Peyer's patch (tissue), 4 donors: ENCODE measurements around the gene TOP2B. TPM values are rescaled to one million over a fixed set of nuclear protein-coding genes. Genes with fewer than 3 reads are reported as not detected.

Source experiments
- DNase-seq, 3 donors: peaks; one replicate each; pipeline ENCODE4 v3.0.0-alpha.2; 2017 to 2019
- H3K27ac ChIP-seq, 4 donors: fragments of 200-600 bp; sonication (generic); one replicate each; pipeline ENCODE4 v1.5.1; 2016 to 2019
- H3K27me3 ChIP-seq, 2 donors: fragments of 200-600 bp; sonication (generic); one replicate each; pipeline ENCODE4 v1.5.1; 2019
- H3K36me3 ChIP-seq, 3 donors: fragments of 200-600 bp; sonication (generic); one replicate each; pipeline ENCODE4 v1.5.1; 2016 to 2019
- H3K4me1 ChIP-seq, 4 donors: fragments of 200-600 bp; sonication (generic); one replicate each; pipeline ENCODE4 v1.5.1; 2016 to 2019
- H3K4me3 ChIP-seq, 4 donors: fragments of 200-600 bp; sonication (generic); 1 replicate in 3 of 4; 2 replicates in 1 of 4; pipeline ENCODE4 v1.5.1; 2016 to 2019; ENCODE audit warnings: mild to moderate bottlenecking in 1 of 4
- H3K9me3 ChIP-seq, 4 donors: fragments of 200-600 bp; sonication (generic); one replicate each; pipeline ENCODE4 v1.5.1; 2016 to 2019; ENCODE audit warnings: mild to moderate bottlenecking in 1 of 4
- CTCF ChIP-seq, 6 experiments: fragments of 450-650 bp in 4 of 6; fragments of 200-600 bp in 2 of 6; sonication (generic) in 1 of 6; IDR thresholded peaks; one replicate each; pipeline ENCODE4 v1.5.1; 2017 to 2019; ENCODE audit warnings: antibody characterized with exemption in 6 of 6, mild to moderate bottlenecking in 3 of 6, moderate library complexity in 1 of 6
- POLR2A ChIP-seq, 2 donors: fragments of 450-650 bp; IDR thresholded peaks; one replicate each; pipeline ENCODE4 v1.5.1; 2017; ENCODE audit warnings: antibody characterized with exemption in 2 of 2, mild to moderate bottlenecking in 2 of 2, moderate library complexity in 2 of 2
- total RNA-seq, 4 donors: library from RNA; depleted of rRNA; stranded (reverse); fragments of >200 nt; gene quantifications; one replicate each; pipeline ENCODE4 v1.1.0, GENCODE V29; 2016

The TOP2B gene
- total RNA-seq, 4 donors from 2014 or later: 70.4 to 198 (median 73.8) TPM

GRCh38 chr3:25706213-25706612 lies 41.5 kb upstream of the TOP2B start:
- Histone ChIP-seq H3K4me3 (no peak overlapping the region), H3K4me1 (no peaks in the 10 kb centered on the region), H3K9me3 (no peaks in the 10 kb centered on the region), H3K36me3 (no peaks in the 10 kb centered on the region), H3K27ac (no peak overlapping the region), H3K27me3 (no peaks in the 10 kb centered on the region)
- no peak for TF ChIP-seq CTCF (IDR thresholded peaks at IDR 0.05)
- TF ChIP-seq POLR2A (IDR thresholded peaks at IDR 0.05): no peak
- DNase-seq: no peak

GRCh38 chr3:25697553-25697952 lies 32.8 kb upstream of the TOP2B start:
- H3K4me1 ChIP-seq: no peaks in the 10 kb centered on the region
- no peaks in the 10 kb centered on the region for H3K27me3 ChIP-seq
- no peak for DNase-seq
- H3K9me3 ChIP-seq: no peaks in the 10 kb centered on the region
- H3K4me3 ChIP-seq: no peak overlapping the region
- no peak overlapping the region for H3K27ac ChIP-seq
- no peak for TF ChIP-seq CTCF (IDR thresholded peaks at IDR 0.05)
- TF ChIP-seq POLR2A (IDR thresholded peaks at IDR 0.05): no peak
- no peaks in the 10 kb centered on the region for H3K36me3 ChIP-seq

- TF ChIP-seq CTCF (IDR thresholded peaks at IDR 0.05) (no peak), POLR2A (IDR thresholded peaks at IDR 0.05) (no peak)
These were observed 31.2 kb upstream of the TOP2B start for GRCh38 chr3:25695731-25696420.

GRCh38 chr3:25693238-25693637 lies 28.5 kb upstream of the TOP2B start:
- no peak for DNase-seq
- no peaks in the 10 kb centered on the region for H3K36me3 ChIP-seq
- H3K27ac ChIP-seq: no peak overlapping the region
- TF ChIP-seq POLR2A (IDR thresholded peaks at IDR 0.05): no peak
- TF ChIP-seq CTCF (IDR thresholded peaks at IDR 0.05): no peak
- no peak overlapping the region for H3K4me3 ChIP-seq
- H3K27me3 ChIP-seq: no peaks in the 10 kb centered on the region
- no peaks in the 10 kb centered on the region for H3K9me3 ChIP-seq
- H3K4me1 ChIP-seq: no peaks in the 10 kb centered on the region

More at GRCh38 chr3:25695731-25696420, 31.2 kb upstream of the TOP2B start:
- no peak overlapping the region for H3K27ac ChIP-seq
- H3K9me3 ChIP-seq: no peaks in the 10 kb centered on the region
- no peaks in the 10 kb centered on the region for H3K36me3 ChIP-seq
- H3K27me3 ChIP-seq: no peaks in the 10 kb centered on the region
- H3K4me1 ChIP-seq: no peaks in the 10 kb centered on the region
- DNase-seq: no peak
- H3K4me3 ChIP-seq: no peak overlapping the region

GRCh38 chr3:25692341-25692740 lies 27.6 kb upstream of the TOP2B start:
- no peak for DNase-seq
- no peak overlapping the region for H3K27ac ChIP-seq
- TF ChIP-seq POLR2A (IDR thresholded peaks at IDR 0.05): no peak
- no peak for TF ChIP-seq CTCF (IDR thresholded peaks at IDR 0.05)
- H3K4me1 ChIP-seq: no peaks in the 10 kb centered on the region
- H3K4me3 ChIP-seq: no peak overlapping the region
- H3K9me3 ChIP-seq: no peaks in the 10 kb centered on the region
- H3K36me3 ChIP-seq: no peaks in the 10 kb centered on the region
- no peaks in the 10 kb centered on the region for H3K27me3 ChIP-seq
